Kidney (tissue), 14 donors: ENCODE data around the gene WDR62. TPM values are rescaled to one million over a fixed set of nuclear protein-coding genes. Genes with fewer than 3 reads are reported as not detected.

Experiments used
- DNase-seq, 5 donors: peaks; one replicate each; pipeline ENCODE4 v3.0.0-alpha.2; 2013 to 2020
- FAIRE-seq: peaks from 2 replicates; lab custom pipeline; 2012; peaks lifted over from hg19 to GRCh38; lab: Jason Lieb, UNC
- H3K27ac ChIP-seq, 2 donors: one replicate each; pipeline ENCODE4 v1.7.0; 2013; ENCODE audit warnings: low read depth in 2 of 2, low read length in 2 of 2, inconsistent platforms in 1 of 2
- H3K27me3 ChIP-seq: one replicate; pipeline ENCODE4 v1.7.1; 2013; ENCODE audit warnings: low read length, inconsistent platforms; ENCODE audit not compliant: control insufficient read depth, insufficient read depth
- H3K36me3 ChIP-seq, 3 donors: one replicate each; pipeline versions ENCODE4 v1.7.0 to v1.7.1; 2013; ENCODE audit warnings: low read length in 3 of 3, control low read depth in 1 of 3, inconsistent platforms in 1 of 3; ENCODE audit not compliant: insufficient read depth in 3 of 3, control insufficient read depth in 2 of 3
- H3K4me1 ChIP-seq, 3 donors: one replicate each; pipeline versions ENCODE4 v1.7.0 to v1.7.1; 2013; ENCODE audit warnings: low read length in 3 of 3, inconsistent platforms in 1 of 3, low read depth in 1 of 3; ENCODE audit not compliant: control insufficient read depth in 2 of 3, insufficient read depth in 2 of 3
- H3K4me3 ChIP-seq, 3 donors: one replicate each; pipeline versions ENCODE4 v1.7.0 to v1.8.1; 2013; ENCODE audit warnings: low read length in 3 of 3, control low read depth in 1 of 3, inconsistent platforms in 1 of 3
- H3K9ac ChIP-seq, 3 donors: one replicate each; pipeline versions ENCODE4 v1.7.0 to v1.7.1; 2013; ENCODE audit warnings: low read length in 3 of 3, control low read depth in 1 of 3, inconsistent platforms in 1 of 3
- H3K9me3 ChIP-seq, 3 donors: one replicate each; pipeline versions ENCODE4 v1.7.0 to v1.7.1; 2013; ENCODE audit warnings: low read length in 3 of 3, control low read depth in 1 of 3, inconsistent platforms in 1 of 3; ENCODE audit not compliant: control insufficient read depth in 2 of 3, insufficient read depth in 1 of 3
- intact Hi-C: fragments of 100-400 bp; cut with DNase I; formaldehyde crosslinking; loops from one replicate; pipeline ENCODE4 v1.11.1; 2022
- polyA plus RNA-seq: library from polyadenylated mRNA; stranded (reverse); fragments of 350-450 nt; fragmentation: Illumina TruSeq; extraction: RNeasy Lipid Tissue Mini Kit (QIAGEN cat#74804); gene quantifications from one replicate; pipeline ENCODE4 v1.2.3, GENCODE V29; 2014; ENCODE audit warnings: low read depth, low replicate concordance; ENCODE audit not compliant: insufficient read depth
- total RNA-seq: library from RNA; stranded (reverse); fragmentation: NEBNext Ultra II Directional; extraction: Animal tissue kit (Norgen Biotek cat#: 25700); gene quantifications from one replicate; pipeline ENCODE4 v1.2.1, GENCODE V29; 2021
- TF ChIP-seq, protein P1 (sequence below): IDR thresholded peaks from 3 replicates; pipeline ENCODE4 v1.5.1; 2012; ENCODE audit warnings: mild to moderate bottlenecking, moderate library complexity, borderline replicate concordance; ENCODE audit not compliant: insufficient read depth; ENCODE audit errors: extremely low read depth
- donor health status: control.
- donor health status: control.
- donor health status: control.
- donor health status: control.
- donor health status: control.
- donor health status: DM: yes; HTN: yes; CAD: no.
- donor health status: Normal renal cell carcinoma (clear cell type).

The WDR62 gene
- total and polyA plus RNA-seq, 2 donors from 2014 or later = 0.58 to 0.69 TPM

DNA sequence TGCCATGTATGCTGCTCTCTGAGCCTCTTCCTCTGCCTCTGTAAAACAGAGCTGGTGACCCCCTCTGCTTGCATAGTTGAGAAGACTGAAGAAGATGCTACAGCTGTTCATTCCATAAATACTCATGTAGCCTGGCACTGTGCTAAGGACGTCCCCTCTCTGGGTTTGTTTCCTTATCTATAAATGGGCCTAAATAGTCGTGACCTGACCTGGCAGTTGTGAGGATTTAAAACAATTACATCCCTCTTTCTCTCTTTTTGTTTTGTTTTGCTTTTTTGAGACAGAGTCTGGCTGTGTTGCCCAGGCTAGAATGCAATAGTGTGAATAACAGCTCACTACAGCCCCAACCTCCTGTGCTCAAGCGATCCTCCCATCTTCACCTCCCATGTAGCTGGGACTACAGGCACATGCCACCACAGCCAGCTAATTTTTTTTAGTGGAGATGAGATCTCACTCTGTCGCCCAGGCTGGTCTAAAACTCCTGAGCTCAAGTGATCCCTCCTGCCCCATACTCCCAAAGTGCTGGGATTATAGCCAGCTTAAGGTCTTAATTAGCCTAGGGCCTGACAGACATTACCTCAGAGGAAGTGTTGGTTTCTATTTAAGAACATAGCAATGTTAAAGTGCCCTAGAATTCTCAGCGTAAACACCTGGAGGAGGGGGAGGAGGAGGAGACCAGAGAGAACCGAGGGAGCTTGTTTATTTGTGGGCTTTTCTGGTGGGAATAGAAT lies 4.6 kb downstream of the WDR62 start:
- FAIRE-seq (no peak), DNase-seq (no peak)
- intact Hi-C loops = no loop called here
- Histone ChIP-seq H3K27ac (no peak overlapping the region), H3K9ac (no peak overlapping the region), H3K4me1 (peaks cover 0 to 4% (median 0%) of the 10 kb centered on the region in 3 donors), H3K27me3 (no peaks in the 10 kb centered on the region), H3K4me3 (no peak overlapping the region), H3K9me3 (no peaks in the 10 kb centered on the region), H3K36me3 (no peaks in the 10 kb centered on the region)
- TF ChIP-seq, protein P1, sequence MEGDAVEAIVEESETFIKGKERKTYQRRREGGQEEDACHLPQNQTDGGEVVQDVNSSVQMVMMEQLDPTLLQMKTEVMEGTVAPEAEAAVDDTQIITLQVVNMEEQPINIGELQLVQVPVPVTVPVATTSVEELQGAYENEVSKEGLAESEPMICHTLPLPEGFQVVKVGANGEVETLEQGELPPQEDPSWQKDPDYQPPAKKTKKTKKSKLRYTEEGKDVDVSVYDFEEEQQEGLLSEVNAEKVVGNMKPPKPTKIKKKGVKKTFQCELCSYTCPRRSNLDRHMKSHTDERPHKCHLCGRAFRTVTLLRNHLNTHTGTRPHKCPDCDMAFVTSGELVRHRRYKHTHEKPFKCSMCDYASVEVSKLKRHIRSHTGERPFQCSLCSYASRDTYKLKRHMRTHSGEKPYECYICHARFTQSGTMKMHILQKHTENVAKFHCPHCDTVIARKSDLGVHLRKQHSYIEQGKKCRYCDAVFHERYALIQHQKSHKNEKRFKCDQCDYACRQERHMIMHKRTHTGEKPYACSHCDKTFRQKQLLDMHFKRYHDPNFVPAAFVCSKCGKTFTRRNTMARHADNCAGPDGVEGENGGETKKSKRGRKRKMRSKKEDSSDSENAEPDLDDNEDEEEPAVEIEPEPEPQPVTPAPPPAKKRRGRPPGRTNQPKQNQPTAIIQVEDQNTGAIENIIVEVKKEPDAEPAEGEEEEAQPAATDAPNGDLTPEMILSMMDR = no peak

DNA sequence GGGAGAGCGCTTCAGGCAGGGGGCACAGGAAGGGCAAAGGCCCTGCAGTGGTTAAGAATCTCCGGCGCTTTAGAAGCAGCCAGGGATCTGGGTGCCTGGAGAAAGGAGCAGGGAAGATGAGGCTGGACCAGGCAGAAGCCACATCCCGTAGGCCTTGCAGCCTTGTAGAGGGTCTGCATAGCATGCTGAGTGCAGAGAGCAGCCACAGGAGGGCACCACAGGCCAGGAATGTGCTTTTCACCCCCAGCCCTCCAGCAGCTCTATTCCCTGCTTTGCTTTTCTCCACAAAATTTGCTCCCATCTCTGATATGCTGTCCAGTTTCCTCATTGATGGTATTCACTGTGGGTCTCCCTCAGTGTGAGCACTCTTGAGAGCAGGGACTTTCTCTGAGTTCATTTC lies 5.7 kb downstream of the WDR62 start:
- FAIRE-seq = no peak
- H3K4me1 ChIP-seq = peaks cover 0 to under 1% (median 0%) of the 10 kb centered on the region in 3 donors
- intact Hi-C loops = no loop called here
- TF ChIP-seq, protein P1 = peak; percentile 17
- DNase-seq = no peak
- no peak overlapping the region for H3K27ac ChIP-seq
- no peaks in the 10 kb centered on the region for H3K9me3 ChIP-seq
- H3K36me3 ChIP-seq = no peaks in the 10 kb centered on the region
- no peak overlapping the region for H3K9ac ChIP-seq
- no peaks in the 10 kb centered on the region for H3K27me3 ChIP-seq
- no peak overlapping the region for H3K4me3 ChIP-seq

DNA sequence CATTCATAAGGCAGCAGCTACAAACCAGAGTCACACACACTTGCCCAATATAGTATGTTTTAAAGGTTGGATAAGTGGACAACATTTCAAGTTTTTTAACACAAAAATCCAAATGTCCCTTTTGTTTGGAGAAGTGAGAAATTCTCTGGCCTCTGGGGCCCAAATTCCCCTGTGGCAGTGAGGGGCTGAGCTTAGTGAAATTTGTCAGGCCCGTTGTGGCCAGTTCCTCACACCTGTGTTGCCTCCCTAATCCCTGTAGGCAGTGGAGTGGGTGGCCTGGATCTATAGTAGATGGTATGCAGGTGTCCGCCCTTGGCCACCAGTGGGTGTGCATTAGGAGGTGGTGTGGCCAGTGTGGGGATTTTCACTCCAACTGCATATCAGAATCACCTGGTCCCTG lies 6.7 kb downstream of the WDR62 start:
- H3K36me3 ChIP-seq = no peaks in the 10 kb centered on the region
- no peaks in the 10 kb centered on the region for H3K9me3 ChIP-seq
- H3K9ac ChIP-seq = no peak overlapping the region
- no peak overlapping the region for H3K4me3 ChIP-seq
- H3K27ac ChIP-seq = no peak overlapping the region
- intact Hi-C loops = no loop called here
- FAIRE-seq (no peak), DNase-seq (no peak)
- TF ChIP-seq, protein P1 = no peak
- no peaks in the 10 kb centered on the region for H3K4me1 ChIP-seq
- no peaks in the 10 kb centered on the region for H3K27me3 ChIP-seq

DNA sequence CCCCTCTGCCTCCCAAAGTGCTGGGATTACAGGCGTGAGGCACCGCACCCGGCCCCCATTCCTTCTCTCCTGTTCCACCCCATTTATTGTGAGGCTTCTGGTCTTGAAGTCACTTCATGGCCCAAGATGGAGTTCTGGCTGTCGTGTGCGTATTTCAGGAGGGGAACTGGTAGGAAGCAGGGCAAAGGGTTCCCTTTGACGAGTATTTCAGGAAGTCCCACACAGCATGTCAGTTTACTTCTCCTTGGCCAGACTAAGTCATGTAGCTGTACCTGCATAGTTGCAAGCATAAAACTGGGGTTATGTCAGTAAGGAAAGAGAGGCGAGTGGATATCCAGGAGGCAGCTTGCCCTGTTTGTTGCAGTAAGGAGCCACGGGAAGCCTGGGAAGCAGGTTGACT lies 10.1 kb downstream of the WDR62 start:
- H3K27me3 ChIP-seq = no peaks in the 10 kb centered on the region
- intact Hi-C loops = no loop called here
- H3K9me3 ChIP-seq = no peaks in the 10 kb centered on the region
- H3K4me1 ChIP-seq = no peaks in the 10 kb centered on the region
- TF ChIP-seq, protein P1 = no peak
- H3K4me3 ChIP-seq = no peak overlapping the region
- FAIRE-seq (no peak), DNase-seq (no peak)
- no peaks in the 10 kb centered on the region for H3K36me3 ChIP-seq
- no peak overlapping the region for H3K9ac ChIP-seq
- H3K27ac ChIP-seq = no peak overlapping the region
